ENCODE data around the gene MYH10. TPM values are rescaled to one million over a fixed set of nuclear protein-coding genes. Genes with fewer than 3 reads are reported as not detected.

Gene MYH10
- total RNA-seq, 1 experiment from 2014 or later: 74.0 TPM

DNA sequence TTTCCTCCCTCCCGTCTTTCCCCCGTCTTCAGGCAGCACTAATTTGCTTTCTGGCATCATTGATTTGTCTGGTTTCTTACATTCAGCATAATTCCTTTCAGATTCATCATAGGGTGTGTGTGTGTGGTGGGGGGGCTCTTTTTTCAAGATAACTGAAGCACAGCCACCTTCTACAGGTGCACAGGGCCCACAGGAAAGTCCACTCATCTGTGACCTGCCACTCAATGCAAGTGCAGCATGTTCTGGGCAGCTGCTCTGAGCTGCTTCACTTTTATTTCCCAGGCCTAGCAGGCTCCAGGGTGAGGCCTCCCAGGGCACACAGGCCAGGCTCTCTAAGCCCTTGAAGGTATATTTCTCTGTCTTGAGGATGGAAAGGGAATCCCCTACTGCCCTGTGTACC lies 35.2 kb upstream of the MYH10 start:
- H3K36me3 ChIP-seq (ENCODE audit: control insufficient read depth, insufficient read depth, low read length): no peaks in the 10 kb centered on the region
- Mint-ChIP-seq H3K4me1 (ENCODE audit: low read depth, unreplicated experiment) (peaks cover 11% of the 10 kb centered on the region), H3K9me3 (ENCODE audit: unreplicated experiment) (no peaks in the 10 kb centered on the region), H3K4me3 (ENCODE audit: unreplicated experiment) (no peak overlapping the region), H3K27ac (ENCODE audit: unreplicated experiment) (no peak overlapping the region), H3K27me3 (ENCODE audit: insufficient read depth, unreplicated experiment) (peaks cover 2% of the 10 kb centered on the region), H3K36me3 (ENCODE audit: insufficient read depth, unreplicated experiment) (peaks cover 5% of the 10 kb centered on the region)
- H3K4me3 ChIP-seq (ENCODE audit: low read depth, low read length): no peak overlapping the region
- no TSS peak for BruUV-seq (replicated peaks)
- no peaks in the 10 kb centered on the region for H3K27me3 ChIP-seq (replicated peaks; ENCODE audit: control insufficient read depth, insufficient read depth, low read length)
- TF ChIP-seq, protein P1, sequence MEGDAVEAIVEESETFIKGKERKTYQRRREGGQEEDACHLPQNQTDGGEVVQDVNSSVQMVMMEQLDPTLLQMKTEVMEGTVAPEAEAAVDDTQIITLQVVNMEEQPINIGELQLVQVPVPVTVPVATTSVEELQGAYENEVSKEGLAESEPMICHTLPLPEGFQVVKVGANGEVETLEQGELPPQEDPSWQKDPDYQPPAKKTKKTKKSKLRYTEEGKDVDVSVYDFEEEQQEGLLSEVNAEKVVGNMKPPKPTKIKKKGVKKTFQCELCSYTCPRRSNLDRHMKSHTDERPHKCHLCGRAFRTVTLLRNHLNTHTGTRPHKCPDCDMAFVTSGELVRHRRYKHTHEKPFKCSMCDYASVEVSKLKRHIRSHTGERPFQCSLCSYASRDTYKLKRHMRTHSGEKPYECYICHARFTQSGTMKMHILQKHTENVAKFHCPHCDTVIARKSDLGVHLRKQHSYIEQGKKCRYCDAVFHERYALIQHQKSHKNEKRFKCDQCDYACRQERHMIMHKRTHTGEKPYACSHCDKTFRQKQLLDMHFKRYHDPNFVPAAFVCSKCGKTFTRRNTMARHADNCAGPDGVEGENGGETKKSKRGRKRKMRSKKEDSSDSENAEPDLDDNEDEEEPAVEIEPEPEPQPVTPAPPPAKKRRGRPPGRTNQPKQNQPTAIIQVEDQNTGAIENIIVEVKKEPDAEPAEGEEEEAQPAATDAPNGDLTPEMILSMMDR (IDR thresholded peaks at IDR 0.05; ENCODE audit: insufficient read depth in 1 of 2, low read depth in 1 of 2, low read length in 1 of 2, severe bottlenecking in 1 of 2, unreplicated experiment in 1 of 2): no peak
- H3K4me1 ChIP-seq: no peaks in the 10 kb centered on the region
- no peak for DNase-seq
- POLR2A ChIA-PET: no interaction called here
- intact Hi-C loops (cut with micrococcal nuclease; ENCODE audit: unreplicated experiment): no loop called here
- CTCF ChIA-PET: no interaction called here
- no peaks in the 10 kb centered on the region for H3K9me3 ChIP-seq

DNA sequence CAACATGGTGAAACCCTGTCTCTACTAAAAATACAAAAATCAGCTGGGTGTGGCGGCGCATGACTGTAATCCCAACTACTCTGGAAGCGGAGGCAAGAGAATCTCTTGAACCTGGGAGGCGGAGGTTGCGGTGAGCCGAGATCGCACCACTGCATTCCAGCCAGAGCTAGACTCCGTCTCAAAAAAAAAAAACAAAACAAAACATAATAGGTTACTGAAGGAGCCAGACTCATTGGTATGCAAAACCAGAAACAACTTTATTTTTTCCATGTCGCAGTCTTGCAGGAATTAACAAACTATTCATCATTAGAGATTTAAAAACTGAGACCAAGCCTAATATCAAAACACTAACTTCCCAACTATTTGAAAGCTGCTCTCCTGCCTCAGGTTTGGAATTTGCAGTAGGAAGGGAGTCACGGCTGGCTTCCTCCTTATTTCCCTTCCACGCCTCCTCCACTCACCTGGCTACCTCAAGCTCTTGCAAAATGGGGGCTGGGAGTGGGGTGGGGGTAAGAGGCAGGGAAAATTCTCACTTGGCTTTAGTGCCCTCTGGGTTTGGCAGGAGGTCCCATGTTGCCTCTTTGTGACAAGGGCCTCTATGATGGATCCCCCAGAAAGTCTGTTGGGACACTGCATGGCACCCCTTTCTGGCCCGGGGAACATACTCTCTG lies 34.1 kb upstream of the MYH10 start:
- Mint-ChIP-seq H3K27ac (ENCODE audit: unreplicated experiment) (no peak overlapping the region), H3K9me3 (ENCODE audit: unreplicated experiment) (no peaks in the 10 kb centered on the region), H3K4me3 (ENCODE audit: unreplicated experiment) (no peak overlapping the region), H3K4me1 (ENCODE audit: low read depth, unreplicated experiment) (peaks cover 6% of the 10 kb centered on the region), H3K27me3 (ENCODE audit: insufficient read depth, unreplicated experiment) (peaks cover 2% of the 10 kb centered on the region), H3K36me3 (ENCODE audit: insufficient read depth, unreplicated experiment) (peaks cover 5% of the 10 kb centered on the region)
- ChIA-PET POLR2A (no interaction called here), CTCF (no interaction called here)
- TF ChIP-seq, protein P1 (IDR thresholded peaks at IDR 0.05; ENCODE audit: insufficient read depth in 1 of 2, low read depth in 1 of 2, low read length in 1 of 2, severe bottlenecking in 1 of 2, unreplicated experiment in 1 of 2): no peak
- Histone ChIP-seq H3K27me3 (replicated peaks; ENCODE audit: control insufficient read depth, insufficient read depth, low read length) (no peaks in the 10 kb centered on the region), H3K36me3 (ENCODE audit: control insufficient read depth, insufficient read depth, low read length) (no peaks in the 10 kb centered on the region), H3K4me1 (no peaks in the 10 kb centered on the region), H3K9me3 (no peaks in the 10 kb centered on the region), H3K4me3 (ENCODE audit: low read depth, low read length) (no peak overlapping the region)
- no peak for DNase-seq
- intact Hi-C loops (cut with micrococcal nuclease; ENCODE audit: unreplicated experiment): no loop called here
- no TSS peak for BruUV-seq (replicated peaks)

DNA sequence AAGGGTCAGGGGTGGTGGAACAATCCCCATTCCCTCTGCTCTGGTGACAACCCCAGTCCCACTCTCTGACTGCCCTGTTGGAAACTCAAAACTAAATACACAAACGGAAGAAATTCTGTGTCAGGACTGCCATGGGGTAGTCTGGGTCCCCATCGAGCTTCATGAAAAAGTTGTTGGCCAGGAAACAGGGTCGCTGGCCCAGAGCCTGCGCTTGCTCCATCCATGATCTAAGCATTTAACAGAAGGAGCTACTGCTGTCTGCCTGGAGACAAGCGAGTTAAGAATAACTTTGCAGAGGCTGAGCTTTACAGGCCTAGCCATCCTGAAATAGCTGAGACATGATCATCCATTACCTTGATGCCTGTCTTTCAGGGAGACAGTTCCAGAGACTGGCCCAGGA lies 32.4 kb upstream of the MYH10 start:
- ChIA-PET CTCF (no interaction called here), POLR2A (no interaction called here)
- Mint-ChIP-seq H3K27me3 (ENCODE audit: insufficient read depth, unreplicated experiment) (peaks cover 2% of the 10 kb centered on the region), H3K4me1 (ENCODE audit: low read depth, unreplicated experiment) (peaks cover 2% of the 10 kb centered on the region), H3K36me3 (ENCODE audit: insufficient read depth, unreplicated experiment) (peaks cover 5% of the 10 kb centered on the region), H3K4me3 (ENCODE audit: unreplicated experiment) (no peak overlapping the region), H3K9me3 (ENCODE audit: unreplicated experiment) (no peaks in the 10 kb centered on the region), H3K27ac (ENCODE audit: unreplicated experiment) (no peak overlapping the region)
- BruUV-seq (replicated peaks): no TSS peak
- Histone ChIP-seq H3K36me3 (ENCODE audit: control insufficient read depth, insufficient read depth, low read length) (no peaks in the 10 kb centered on the region), H3K27me3 (replicated peaks; ENCODE audit: control insufficient read depth, insufficient read depth, low read length) (no peaks in the 10 kb centered on the region), H3K4me1 (no peaks in the 10 kb centered on the region), H3K9me3 (no peaks in the 10 kb centered on the region), H3K4me3 (ENCODE audit: low read depth, low read length) (no peak overlapping the region)
- DNase-seq: no peak
- intact Hi-C loops (cut with micrococcal nuclease; ENCODE audit: unreplicated experiment): no loop called here
- TF ChIP-seq, protein P1 (IDR thresholded peaks at IDR 0.05; ENCODE audit: insufficient read depth in 1 of 2, low read depth in 1 of 2, low read length in 1 of 2, severe bottlenecking in 1 of 2, unreplicated experiment in 1 of 2): no peak
